ENCODE data around the gene GPR15. TPM values are rescaled to one million over a fixed set of nuclear protein-coding genes. Genes with fewer than 3 reads are reported as not detected.

GPR15 gene
- total RNA-seq, 3 donors from 2014 or later = 4.5 to 11.5 (median 6.9) TPM

GRCh38 chr3:98553753-98554152, 22.0 kb downstream of the GPR15 start:
- DNase-seq (no peak), ATAC-seq (peak; percentile 25)
- H3K9me3 ChIP-seq = no peaks in the 10 kb centered on the region
- intact Hi-C loops (cut with DNase I, micrococcal nuclease) = no loop called here
- H3K4me1 ChIP-seq (ENCODE audit: low read depth) = no peaks in the 10 kb centered on the region
- H3K36me3 ChIP-seq (ENCODE audit: low read depth) = no peaks in the 10 kb centered on the region
- no peak for TF ChIP-seq CTCF (IDR thresholded peaks at IDR 0.05)
- no peak overlapping the region for H3K4me3 ChIP-seq

- ATAC-seq = no peak
- H3K9me3 ChIP-seq = no peaks in the 10 kb centered on the region
- no peak overlapping the region for H3K4me3 ChIP-seq
- H3K4me1 ChIP-seq (ENCODE audit: low read depth) = no peaks in the 10 kb centered on the region
- no peak for DNase-seq
- intact Hi-C loops (cut with DNase I, micrococcal nuclease) = no loop called here
- H3K36me3 ChIP-seq (ENCODE audit: low read depth) = no peaks in the 10 kb centered on the region
- no peak for TF ChIP-seq CTCF (IDR thresholded peaks at IDR 0.05)
Observed at GRCh38 chr3:98554580-98554979, 22.8 kb downstream of the GPR15 start.

GRCh38 chr3:98555025-98555379, 23.2 kb downstream of the GPR15 start:
- Histone ChIP-seq H3K9me3 (no peaks in the 10 kb centered on the region), H3K4me1 (ENCODE audit: low read depth) (no peaks in the 10 kb centered on the region), H3K4me3 (no peak overlapping the region), H3K36me3 (ENCODE audit: low read depth) (no peaks in the 10 kb centered on the region)
- no peak for DNase-seq
- intact Hi-C loops (cut with DNase I, micrococcal nuclease) = no loop called here
- no peak for ATAC-seq
- TF ChIP-seq CTCF (IDR thresholded peaks at IDR 0.05) = no peak

- Histone ChIP-seq H3K36me3 (ENCODE audit: low read depth) (no peaks in the 10 kb centered on the region), H3K9me3 (no peaks in the 10 kb centered on the region), H3K4me1 (ENCODE audit: low read depth) (no peaks in the 10 kb centered on the region), H3K4me3 (no peak overlapping the region)
- TF ChIP-seq CTCF (IDR thresholded peaks at IDR 0.05) = no peak
- DNase-seq (no peak), ATAC-seq (peak; percentile 65)
- intact Hi-C loops (cut with DNase I, micrococcal nuclease) = no loop called here
Observed at GRCh38 chr3:98556164-98557130, 24.7 kb downstream of the GPR15 start.

- peak; percentile 26 for ATAC-seq
- intact Hi-C loops (cut with DNase I, micrococcal nuclease) = no loop called here
- TF ChIP-seq CTCF (IDR thresholded peaks at IDR 0.05) = no peak
Observed at GRCh38 chr3:98557324-98558010, 25.7 kb downstream of the GPR15 start.

More at GRCh38 chr3:98557324-98558010, 25.7 kb downstream of the GPR15 start:
- no peak for DNase-seq
- Histone ChIP-seq H3K4me1 (ENCODE audit: low read depth) (no peaks in the 10 kb centered on the region), H3K9me3 (no peaks in the 10 kb centered on the region), H3K36me3 (ENCODE audit: low read depth) (no peaks in the 10 kb centered on the region), H3K4me3 (no peak overlapping the region)

All from mucosa of descending colon (tissue), 3 donors.